CD4-positive, alpha-beta T cell treated with Interleukin-1 beta for 1 hour (primary cell): ENCODE measurements around the gene KRTAP19-4.

Experiments used
- DNase-seq, 2 donors: peaks; one replicate each; pipeline ENCODE4 v3.0.0-alpha.2; 2020 to 2022

KRTAP19-4 gene

GRCh38 chr21:30497065-30497464 lies at the start of gene KRTAP19-4:
KRTAP19-4 (minus strand) TSS chr21:30497165; CDS start chr21:30497110, 55 bp downstream.
- DNase-seq, result no peak

- no peak for DNase-seq
Observed at GRCh38 chr21:30541764-30542163, 44.8 kb upstream of the KRTAP19-4 start, which contains the start of gene KRTAP19-6. KRTAP19-6 (minus strand) TSS chr21:30541864; CDS start chr21:30541833, 31 bp downstream.

GRCh38 chr21:30518876-30519275 lies 21.9 kb upstream of the KRTAP19-4 start:
- no peak for DNase-seq

- no peak for DNase-seq
Observed at GRCh38 chr21:30515681-30516080, 18.7 kb upstream of the KRTAP19-4 start.

- peak in 1 of 2 donors; percentile 2 for DNase-seq
Observed at GRCh38 chr21:30505621-30506205, 8.7 kb upstream of the KRTAP19-4 start.

GRCh38 chr21:30502041-30502440 lies 5.1 kb upstream of the KRTAP19-4 start, which contains the start of gene KRTAP19-5:
KRTAP19-5 (minus strand) TSS chr21:30502141; CDS start chr21:30502090, 51 bp downstream.
- DNase-seq, result no peak

GRCh38 chr21:30491963-30492428 lies 5.0 kb downstream of the KRTAP19-4 start, which contains the start of gene KRTAP19-3:
KRTAP19-3 (minus strand) TSS chr21:30492013; CDS start chr21:30491957, 56 bp downstream.
- DNase-seq, result no peak

- DNase-seq, result no peak
Observed at GRCh38 chr21:30487336-30487735, 9.6 kb downstream of the KRTAP19-4 start, which contains the start of gene KRTAP19-2. KRTAP19-2 (minus strand) TSS chr21:30487436; CDS start chr21:30487348, 88 bp downstream.

GRCh38 chr21:30486180-30486579 lies 10.8 kb downstream of the KRTAP19-4 start:
- no peak for DNase-seq

- DNase-seq, result no peak
Observed at GRCh38 chr21:30482130-30482529, 14.8 kb downstream of the KRTAP19-4 start.

- no peak for DNase-seq
Observed at GRCh38 chr21:30480145-30480544, 16.8 kb downstream of the KRTAP19-4 start, which contains the start of gene KRTAP19-1. KRTAP19-1 (minus strand) TSS chr21:30480367; CDS start chr21:30480317, 50 bp downstream.

GRCh38 chr21:30479259-30479658 lies 17.7 kb downstream of the KRTAP19-4 start:
- no peak for DNase-seq

GRCh38 chr21:30478004-30478403 lies 19.0 kb downstream of the KRTAP19-4 start:
- DNase-seq, result no peak

- no peak for DNase-seq
Observed at GRCh38 chr21:30468900-30469714, 27.9 kb downstream of the KRTAP19-4 start.

- DNase-seq, result no peak
Observed at GRCh38 chr21:30463713-30464112, 33.3 kb downstream of the KRTAP19-4 start.

- no peak for DNase-seq
Observed at GRCh38 chr21:30448514-30448913, 48.5 kb downstream of the KRTAP19-4 start.

GRCh38 chr21:30447056-30447455 lies 49.9 kb downstream of the KRTAP19-4 start:
- DNase-seq, result no peak
